Heart left ventricle (tissue), 13 donors: ENCODE measurements around the gene WIPI1.

ENCODE experiments used
- POLR2A ChIP-seq, 2 donors: fragments of 450-650 bp; IDR thresholded peaks; one replicate each; pipeline ENCODE4 v1.6.1; 2017; ENCODE audit warnings: antibody characterized with exemption in 2 of 2, mild to moderate bottlenecking in 2 of 2, moderate library complexity in 2 of 2
- TF ChIP-seq, protein P1 (sequence below), 12 donors: fragments of 200-600 bp; sonication (generic) in 4 of 12; IDR thresholded peaks; one replicate each; pipeline versions ENCODE4 v1.5.0 to v1.8.0; 2018 to 2022; ENCODE audit warnings: antibody characterized with exemption in 12 of 12, mild to moderate bottlenecking in 5 of 12
- donor health status: ischemic (EF 13 %, LVEDD 7.1; RV severe dilation, severe dysfunction).
- donor health status: DM: no; HTN: yes; CAD: no.
- donor health status: DM: no; HTN: no; CAD: no.
- donor health status: ischemic (EF 25% LVEDD 6.9; RV normal size, moderate dysfunction).
- donor health status: ischemic (EF 25% LVEDD 5.7; RV mildly dilated, moderate dysfunction).
- donor health status: ischemic (EF 35%, LVEDD 5.7; RV mildly dilated, moderate dysfunction).
- donor health status: nonischemic (EF 11% LVEDD 7.7; RV severe dilation, severe dysfunction).
- donor health status: DM: yes; HTN: yes; CAD: no.
- donor health status: PGD.
- donor health status: ischemic (EF 29% LVEDD 5.4; RV normal size, mild dysfunction).
- donor health status: nonischemic (EF 23%, LVEDD 6.1; RV moderate dilation, normal function).

DNA sequence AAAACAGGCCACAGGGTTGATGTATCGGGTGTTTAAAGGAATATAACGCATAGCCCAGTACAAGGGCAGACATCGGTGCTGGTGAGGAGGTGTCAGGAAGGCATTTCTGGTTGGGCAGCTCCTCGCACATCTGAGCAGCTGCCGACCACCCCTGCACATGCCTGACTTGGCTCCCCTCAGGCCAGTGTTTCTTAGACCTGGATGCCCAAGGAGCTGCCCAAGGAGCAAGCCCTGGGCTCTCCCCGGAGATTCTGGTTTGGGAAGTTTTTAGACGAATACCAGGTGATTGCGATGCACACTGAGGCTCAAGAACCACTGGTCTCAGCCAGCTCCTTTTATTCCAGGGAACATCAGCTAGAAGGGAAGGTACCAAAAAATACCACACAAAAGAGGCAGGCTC is 11.6 kb downstream of the WIPI1 start:
- no peak for TF ChIP-seq POLR2A (IDR thresholded peaks at IDR 0.05)
- TF ChIP-seq, protein P1, sequence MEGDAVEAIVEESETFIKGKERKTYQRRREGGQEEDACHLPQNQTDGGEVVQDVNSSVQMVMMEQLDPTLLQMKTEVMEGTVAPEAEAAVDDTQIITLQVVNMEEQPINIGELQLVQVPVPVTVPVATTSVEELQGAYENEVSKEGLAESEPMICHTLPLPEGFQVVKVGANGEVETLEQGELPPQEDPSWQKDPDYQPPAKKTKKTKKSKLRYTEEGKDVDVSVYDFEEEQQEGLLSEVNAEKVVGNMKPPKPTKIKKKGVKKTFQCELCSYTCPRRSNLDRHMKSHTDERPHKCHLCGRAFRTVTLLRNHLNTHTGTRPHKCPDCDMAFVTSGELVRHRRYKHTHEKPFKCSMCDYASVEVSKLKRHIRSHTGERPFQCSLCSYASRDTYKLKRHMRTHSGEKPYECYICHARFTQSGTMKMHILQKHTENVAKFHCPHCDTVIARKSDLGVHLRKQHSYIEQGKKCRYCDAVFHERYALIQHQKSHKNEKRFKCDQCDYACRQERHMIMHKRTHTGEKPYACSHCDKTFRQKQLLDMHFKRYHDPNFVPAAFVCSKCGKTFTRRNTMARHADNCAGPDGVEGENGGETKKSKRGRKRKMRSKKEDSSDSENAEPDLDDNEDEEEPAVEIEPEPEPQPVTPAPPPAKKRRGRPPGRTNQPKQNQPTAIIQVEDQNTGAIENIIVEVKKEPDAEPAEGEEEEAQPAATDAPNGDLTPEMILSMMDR (IDR thresholded peaks at IDR 0.05): no peak
